ENCODE measurements around the gene ASIC5. TPM values are rescaled to one million over a fixed set of nuclear protein-coding genes. Genes with fewer than 3 reads are reported as not detected.

ASIC5 gene
- total RNA-seq, 2 experiments from 2014 or later: not detected

GRCh38 chr4:155855897-155856296 is 10.2 kb downstream of the ASIC5 start:
- TF ChIP-seq EZH2phosphoT487 (IDR thresholded peaks at IDR 0.05; ENCODE audit: borderline replicate concordance, low read depth, low read length) (no peak), CTCF (conservative IDR thresholded peaks at IDR 0.05; ENCODE audit: low read length) (no peak)
- Histone ChIP-seq H3K27ac (ENCODE audit: low read depth, low read length, poor library complexity, severe bottlenecking) (no peak overlapping the region), H3K4me3 (ENCODE audit: low read depth, low read length, poor library complexity, severe bottlenecking) (no peak overlapping the region), H3K9me3 (ENCODE audit: low read length) (no peaks in the 10 kb centered on the region), H3K36me3 (ENCODE audit: insufficient read depth, low read length) (no peaks in the 10 kb centered on the region), H3K79me2 (ENCODE audit: insufficient read depth, low read depth, low read length) (no peaks in the 10 kb centered on the region), H2AFZ (ENCODE audit: low read length) (no peak overlapping the region), H3K9me2 (ENCODE audit: insufficient read depth, low read length) (no peaks in the 10 kb centered on the region), H4K20me1 (ENCODE audit: insufficient read depth, low read length) (no peaks in the 10 kb centered on the region), H3K4me1 (ENCODE audit: insufficient read depth, low read length, poor library complexity, severe bottlenecking) (no peaks in the 10 kb centered on the region), H3K4me2 (ENCODE audit: low read length) (no peak overlapping the region)
- intact Hi-C loops (cut with micrococcal nuclease; ENCODE audit: unreplicated experiment): no loop called here
- no peak for DNase-seq (ENCODE audit: low spot score)
- POLR2A ChIA-PET: no interaction called here
- BruUV-seq (replicated peaks): no TSS peak
- CTCF ChIA-PET (ENCODE audit: unreplicated experiment): no interaction called here

GRCh38 chr4:155854582-155855226 is 11.4 kb downstream of the ASIC5 start:
- ChIA-PET POLR2A (interaction anchor here (0.9 kb wide), 1 partner anchor 48 kb away, joined by 3 read pairs; the partner anchor contains the start of gene TDO2), CTCF (ENCODE audit: unreplicated experiment) (no interaction called here)
- Histone ChIP-seq H3K4me2 (ENCODE audit: low read length) (no peak overlapping the region), H2AFZ (ENCODE audit: low read length) (no peak overlapping the region), H3K9me2 (ENCODE audit: insufficient read depth, low read length) (no peaks in the 10 kb centered on the region), H3K36me3 (ENCODE audit: insufficient read depth, low read length) (no peaks in the 10 kb centered on the region), H4K20me1 (ENCODE audit: insufficient read depth, low read length) (no peaks in the 10 kb centered on the region), H3K4me1 (ENCODE audit: insufficient read depth, low read length, poor library complexity, severe bottlenecking) (no peaks in the 10 kb centered on the region), H3K4me3 (ENCODE audit: low read depth, low read length, poor library complexity, severe bottlenecking) (no peak overlapping the region), H3K79me2 (ENCODE audit: insufficient read depth, low read depth, low read length) (no peaks in the 10 kb centered on the region), H3K27ac (ENCODE audit: low read depth, low read length, poor library complexity, severe bottlenecking) (no peak overlapping the region), H3K9me3 (ENCODE audit: low read length) (no peaks in the 10 kb centered on the region)
- TF ChIP-seq CTCF (conservative IDR thresholded peaks at IDR 0.05; ENCODE audit: low read length) (no peak), EZH2phosphoT487 (IDR thresholded peaks at IDR 0.05; ENCODE audit: borderline replicate concordance, low read depth, low read length) (no peak)
- DNase-seq (ENCODE audit: low spot score): no peak
- no TSS peak for BruUV-seq (replicated peaks)
- intact Hi-C loops (cut with micrococcal nuclease; ENCODE audit: unreplicated experiment): no loop called here

DNA sequence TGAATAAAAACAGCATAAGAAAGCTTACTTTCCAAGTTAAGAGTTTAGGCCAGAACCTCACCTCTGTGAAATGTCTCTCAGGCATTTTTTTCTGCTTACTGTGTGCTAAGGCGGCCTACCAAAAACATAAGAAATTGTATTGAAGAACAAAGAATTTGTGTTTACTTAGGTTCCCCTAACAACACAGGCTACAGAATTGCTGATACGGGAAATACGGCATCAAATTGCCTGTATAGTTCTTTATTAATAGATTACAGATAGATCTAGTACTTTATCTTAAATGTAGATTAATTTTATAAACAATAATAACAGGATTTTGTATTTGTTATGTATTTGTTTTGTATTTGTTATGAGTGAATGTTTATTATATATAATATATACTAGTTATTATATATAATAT is 12.9 kb downstream of the ASIC5 start:
- Histone ChIP-seq H3K9me3 (ENCODE audit: low read length) (no peaks in the 10 kb centered on the region), H3K79me2 (ENCODE audit: insufficient read depth, low read depth, low read length) (no peaks in the 10 kb centered on the region), H3K4me2 (ENCODE audit: low read length) (no peak overlapping the region), H2AFZ (ENCODE audit: low read length) (no peak overlapping the region), H3K36me3 (ENCODE audit: insufficient read depth, low read length) (no peaks in the 10 kb centered on the region), H3K4me1 (ENCODE audit: insufficient read depth, low read length, poor library complexity, severe bottlenecking) (no peaks in the 10 kb centered on the region), H3K4me3 (ENCODE audit: low read depth, low read length, poor library complexity, severe bottlenecking) (no peak overlapping the region), H4K20me1 (ENCODE audit: insufficient read depth, low read length) (no peaks in the 10 kb centered on the region), H3K9me2 (ENCODE audit: insufficient read depth, low read length) (no peaks in the 10 kb centered on the region), H3K27ac (ENCODE audit: low read depth, low read length, poor library complexity, severe bottlenecking) (no peak overlapping the region)
- ChIA-PET CTCF (ENCODE audit: unreplicated experiment) (no interaction called here), POLR2A (no interaction called here)
- no peak for DNase-seq (ENCODE audit: low spot score)
- TF ChIP-seq CTCF (conservative IDR thresholded peaks at IDR 0.05; ENCODE audit: low read length) (no peak), EZH2phosphoT487 (IDR thresholded peaks at IDR 0.05; ENCODE audit: borderline replicate concordance, low read depth, low read length) (no peak)
- no TSS peak for BruUV-seq (replicated peaks)
- intact Hi-C loops (cut with micrococcal nuclease; ENCODE audit: unreplicated experiment): no loop called here

All from OCI-LY7 (cell line).